GM21619 (cell line): ENCODE results near the gene ZNF143.

Experiments used
- ATAC-seq: cut with Tn5 transposase; IDR thresholded peaks from one replicate; pipeline ENCODE4 v1.9.1; 2021; ENCODE audit not compliant: unreplicated experiment

Gene ZNF143

DNA sequence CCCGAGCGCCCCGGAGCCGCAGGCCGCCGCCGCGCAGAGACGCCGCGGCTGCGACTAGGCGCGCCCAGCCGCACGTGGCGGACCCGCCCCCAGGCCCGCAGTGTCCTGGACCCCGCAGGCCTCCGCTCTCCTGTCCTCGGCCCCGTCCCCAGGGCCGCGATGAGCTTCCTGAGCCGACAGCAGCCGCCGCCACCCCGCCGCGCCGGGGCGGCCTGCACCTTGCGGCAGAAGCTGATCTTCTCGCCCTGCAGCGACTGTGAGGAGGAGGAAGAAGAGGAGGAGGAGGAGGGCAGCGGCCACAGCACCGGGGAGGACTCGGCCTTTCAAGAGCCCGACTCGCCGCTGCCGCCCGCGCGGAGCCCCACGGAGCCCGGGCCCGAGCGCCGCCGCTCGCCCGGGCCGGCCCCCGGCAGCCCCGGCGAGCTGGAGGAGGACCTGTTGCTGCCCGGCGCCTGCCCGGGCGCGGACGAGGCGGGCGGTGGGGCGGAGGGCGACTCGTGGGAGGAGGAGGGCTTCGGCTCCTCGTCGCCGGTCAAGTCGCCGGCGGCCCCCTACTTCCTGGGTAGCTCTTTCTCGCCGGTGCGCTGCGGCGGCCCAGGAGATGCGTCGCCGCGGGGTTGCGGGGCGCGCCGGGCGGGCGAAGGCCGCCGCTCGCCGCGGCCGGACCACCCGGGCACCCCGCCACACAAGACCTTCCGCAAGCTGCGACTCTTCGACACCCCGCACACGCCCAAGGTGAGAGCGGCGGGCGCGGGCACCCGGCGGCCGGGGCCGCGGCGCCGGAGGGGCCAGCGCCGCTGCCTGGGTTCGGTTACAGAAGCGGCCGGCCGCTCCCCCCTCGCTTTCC lies 113.2 kb downstream of the ZNF143 start:
- ATAC-seq = peak; percentile 21

GRCh38 chr11:9574622-9575259 lies 113.9 kb downstream of the ZNF143 start:
- no peak for ATAC-seq

GRCh38 chr11:9575260-9576240 lies 114.7 kb downstream of the ZNF143 start:
- ATAC-seq = no peak

GRCh38 chr11:9576701-9577381 lies 116.0 kb downstream of the ZNF143 start:
- no peak for ATAC-seq

- ATAC-seq = no peak
Measured at GRCh38 chr11:9577556-9577955, 116.7 kb downstream of the ZNF143 start.
